Activated B cell treated with CpG ODN at 0.5 μM for 24 hours (primary cell): Measurements from ENCODE around the gene SYNDIG1. TPM values are rescaled to one million over a fixed set of nuclear protein-coding genes. Genes with fewer than 3 reads are reported as not detected.

ENCODE experiments used
- ATAC-seq: fragments of 200-7000 bp; cut with Tn5 transposase; one replicate; pipeline ENCODE4 v1.10.0; 2021; ENCODE audit warnings: low read depth, mild to moderate bottlenecking, moderate library complexity
- CTCF ChIA-PET: fragments of 350-600 bp; sonication (Branson Sonifier 250); formaldehyde crosslinking; loops from one replicate; lab custom pipeline; 2021; ENCODE audit warnings: antibody characterized with exemption; lab: Charles Lee
- POLR2A ChIA-PET: fragments of 350-600 bp; sonication (Branson Sonifier 250); formaldehyde crosslinking; loops from one replicate; lab custom pipeline; 2021; ENCODE audit warnings: antibody characterized with exemption; lab: Charles Lee
- DNase-seq: peaks from one replicate; pipeline ENCODE4 v3.0.0; 2022
- H3K27ac Mint-ChIP-seq: one replicate; pipeline ENCODE4 v1.8.0; 2020; ENCODE audit warnings: mixed read lengths
- H3K27me3 Mint-ChIP-seq: one replicate; pipeline ENCODE4 v1.8.0; 2021; ENCODE audit warnings: mixed read lengths
- H3K36me3 Mint-ChIP-seq: one replicate; pipeline ENCODE4 v1.8.0; 2021; ENCODE audit warnings: low read depth, mixed read lengths
- H3K4me1 Mint-ChIP-seq: one replicate; pipeline ENCODE4 v1.8.0; 2021; ENCODE audit warnings: mixed read lengths
- H3K4me3 Mint-ChIP-seq: one replicate; pipeline ENCODE4 v1.8.0; 2020; ENCODE audit warnings: mild to moderate bottlenecking, mixed read lengths
- H3K9me3 Mint-ChIP-seq: one replicate; pipeline ENCODE4 v1.8.0; 2020; ENCODE audit warnings: mixed read lengths
- CTCF ChIP-seq: fragments of 200-600 bp; IDR thresholded peaks from one replicate; pipeline ENCODE4 v1.8.0; 2022; ENCODE audit warnings: antibody characterized with exemption, mild to moderate bottlenecking
- intact Hi-C: fragments of 100-400 bp; cut with micrococcal nuclease; formaldehyde crosslinking; loops from one replicate; pipeline ENCODE4 v1.15.1; 2024
- total RNA-seq: library from RNA; stranded (reverse); gene quantifications from 2 replicates; pipeline ENCODE4 v1.2.3, GENCODE V29; 2022

The SYNDIG1 gene
- total RNA-seq, 1 donor from 2014 or later: not detected

- Mint-ChIP-seq H3K27me3 (peaks cover 32% of the 10 kb centered on the region), H3K4me3 (no peak overlapping the region), H3K4me1 (peaks cover 10% of the 10 kb centered on the region), H3K9me3 (no peaks in the 10 kb centered on the region), H3K27ac (no peak overlapping the region), H3K36me3 (no peaks in the 10 kb centered on the region)
- ChIA-PET POLR2A (no interaction called here), CTCF (interaction anchor here (0.7 kb wide), 1 partner anchor 311 kb away, joined by 3 read pairs; no protein-coding TSS in a partner anchor)
- DNase-seq (no peak), ATAC-seq (no peak)
- TF ChIP-seq CTCF: no peak
- intact Hi-C loops: no loop called here
Observed at GRCh38 chr20:24470746-24471582, 1.5 kb downstream of the SYNDIG1 start.

- intact Hi-C loops: no loop called here
- peaks cover 31% of the 10 kb centered on the region for H3K27me3 Mint-ChIP-seq
Observed at GRCh38 chr20:24472426-24472825, 3.0 kb downstream of the SYNDIG1 start.

GRCh38 chr20:24473435-24474223 is 4.2 kb downstream of the SYNDIG1 start:
- Mint-ChIP-seq H3K4me3 (no peak overlapping the region), H3K9me3 (no peaks in the 10 kb centered on the region), H3K27me3 (peaks cover 22% of the 10 kb centered on the region), H3K36me3 (no peaks in the 10 kb centered on the region), H3K4me1 (peaks cover 10% of the 10 kb centered on the region), H3K27ac (no peak overlapping the region)
- POLR2A ChIA-PET: no interaction called here
- no peak for TF ChIP-seq CTCF
- ATAC-seq (no peak), DNase-seq (no peak)
- CTCF ChIA-PET: no interaction called here
- intact Hi-C loops: no loop called here

More at GRCh38 chr20:24472426-24472825, 3.0 kb downstream of the SYNDIG1 start:
- POLR2A ChIA-PET: no interaction called here
- Mint-ChIP-seq H3K4me3 (no peak overlapping the region), H3K36me3 (no peaks in the 10 kb centered on the region), H3K27ac (no peak overlapping the region), H3K9me3 (no peaks in the 10 kb centered on the region), H3K4me1 (peaks cover 10% of the 10 kb centered on the region)
- no peak for DNase-seq
- CTCF ChIA-PET: no interaction called here
- no peak for ATAC-seq
- no peak for TF ChIP-seq CTCF

- H3K36me3 Mint-ChIP-seq: no peaks in the 10 kb centered on the region
- no peak for ATAC-seq
- no peaks in the 10 kb centered on the region for H3K4me1 Mint-ChIP-seq
- peaks cover 5% of the 10 kb centered on the region for H3K27me3 Mint-ChIP-seq
- CTCF ChIA-PET: no interaction called here
- H3K4me3 Mint-ChIP-seq: no peak overlapping the region
- no peaks in the 10 kb centered on the region for H3K9me3 Mint-ChIP-seq
- intact Hi-C loops: no loop called here
- no peak for DNase-seq
- H3K27ac Mint-ChIP-seq: no peak overlapping the region
- no peak for TF ChIP-seq CTCF
- POLR2A ChIA-PET: no interaction called here
Observed at GRCh38 chr20:24477831-24478547, 8.6 kb downstream of the SYNDIG1 start.

GRCh38 chr20:24478584-24478983 is 9.2 kb downstream of the SYNDIG1 start:
- Mint-ChIP-seq H3K36me3 (no peaks in the 10 kb centered on the region), H3K27me3 (peaks cover 4% of the 10 kb centered on the region), H3K9me3 (no peaks in the 10 kb centered on the region), H3K27ac (no peak overlapping the region), H3K4me3 (no peak overlapping the region), H3K4me1 (no peaks in the 10 kb centered on the region)
- ATAC-seq (no peak), DNase-seq (no peak)
- no peak for TF ChIP-seq CTCF
- CTCF ChIA-PET: no interaction called here
- intact Hi-C loops: no loop called here
- POLR2A ChIA-PET: no interaction called here
